ENCODE data around the gene MRPL58.
A peak's percentile ranks its signal among the peaks of the same experiment; 100 is the strongest.

The MRPL58 gene

DNA sequence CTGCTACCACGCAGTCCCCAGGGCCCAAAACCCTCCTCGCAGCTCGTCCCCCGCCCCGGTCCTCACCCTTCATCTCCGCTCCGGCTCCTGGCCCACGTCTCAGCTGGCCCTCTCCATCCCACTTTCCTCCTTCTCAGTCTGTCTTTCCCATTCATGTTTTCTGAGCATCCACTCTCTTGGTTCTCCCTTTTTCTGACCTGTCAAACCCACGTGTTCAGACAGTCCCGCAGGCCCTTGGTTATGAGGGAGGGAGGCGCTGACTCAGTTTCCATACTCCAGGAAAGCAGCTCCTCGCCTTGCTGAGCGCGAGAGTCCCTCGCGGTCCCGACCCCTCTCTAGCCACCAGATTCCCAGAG, 39.5 kb upstream of the MRPL58 start:
- DNase-seq (ENCODE audit: extremely low spot score): no peak
- TF ChIP-seq, protein P1, sequence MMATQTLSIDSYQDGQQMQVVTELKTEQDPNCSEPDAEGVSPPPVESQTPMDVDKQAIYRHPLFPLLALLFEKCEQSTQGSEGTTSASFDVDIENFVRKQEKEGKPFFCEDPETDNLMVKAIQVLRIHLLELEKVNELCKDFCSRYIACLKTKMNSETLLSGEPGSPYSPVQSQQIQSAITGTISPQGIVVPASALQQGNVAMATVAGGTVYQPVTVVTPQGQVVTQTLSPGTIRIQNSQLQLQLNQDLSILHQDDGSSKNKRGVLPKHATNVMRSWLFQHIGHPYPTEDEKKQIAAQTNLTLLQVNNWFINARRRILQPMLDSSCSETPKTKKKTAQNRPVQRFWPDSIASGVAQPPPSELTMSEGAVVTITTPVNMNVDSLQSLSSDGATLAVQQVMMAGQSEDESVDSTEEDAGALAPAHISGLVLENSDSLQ (IDR thresholded peaks at IDR 0.05): no peak
- TF ChIP-seq L3MBTL2 (conservative IDR thresholded peaks at IDR 0.05): peak; percentile 56
- no peak for TF ChIP-seq ARNT (IDR thresholded peaks at IDR 0.05)
- TF ChIP-seq FOXK2 (IDR thresholded peaks at IDR 0.05): no peak
- CTCF ChIA-PET: interaction anchor here (1.1 to 4.9 kb wide), 4 partner anchors 9 to 15 kb away, joined by 5 to 40 read pairs (median 8); partner anchors contain the start of gene CDR2L
- POLR2A ChIA-PET: interaction anchor here (0.7 to 4.9 kb wide), 12 partner anchors 10 to 298 kb away, joined by 3 to 60 read pairs (median 6); partner anchors contain the start of genes ARMC7, CDR2L, FDXR and MIF4GD

DNA sequence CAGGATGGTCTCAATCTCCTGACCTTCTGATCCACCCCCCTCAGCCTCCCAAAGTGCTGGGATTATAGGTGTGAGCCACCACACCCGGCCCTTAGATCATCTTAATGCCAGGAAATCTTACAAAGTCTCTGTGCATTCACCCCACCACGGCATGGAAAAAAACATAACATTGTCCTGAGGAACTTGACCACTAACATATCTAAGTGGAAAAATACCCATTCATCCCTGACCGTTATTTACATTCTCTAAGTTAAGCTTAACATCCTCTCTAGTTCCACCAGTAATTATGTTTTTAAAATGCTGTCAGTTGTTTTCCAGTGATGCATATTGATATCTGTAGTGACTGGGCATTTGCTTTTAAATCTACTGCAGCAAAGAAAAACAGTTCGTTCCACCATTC, 36.5 kb upstream of the MRPL58 start:
- no peak for DNase-seq (ENCODE audit: extremely low spot score)
- ChIA-PET POLR2A (interaction anchor here (2.1 kb wide), 1 partner anchor 37 kb away, joined by 6 read pairs; the partner anchor contains the start of gene MRPL58), CTCF (interaction anchor here (1.1 kb wide), 1 partner anchor 14 kb away, joined by 4 read pairs; no protein-coding TSS in a partner anchor)
- TF ChIP-seq, protein P1 (IDR thresholded peaks at IDR 0.05): no peak
- no peak for TF ChIP-seq HDGF (IDR thresholded peaks at IDR 0.05; ENCODE audit: borderline replicate concordance)
- TF ChIP-seq ZNF384 (IDR thresholded peaks at IDR 0.05): no peak
- TF ChIP-seq FOXK2 (IDR thresholded peaks at IDR 0.05): no peak
- TF ChIP-seq SUZ12 (IDR thresholded peaks at IDR 0.05): no peak
- no peak for TF ChIP-seq TARDBP (IDR thresholded peaks at IDR 0.05)
- TF ChIP-seq NFRKB (IDR thresholded peaks at IDR 0.05): no peak
- no peak for TF ChIP-seq FOXM1 (IDR thresholded peaks at IDR 0.05; ENCODE audit: borderline replicate concordance)
- no peak for TF ChIP-seq ARNT (IDR thresholded peaks at IDR 0.05)
- TF ChIP-seq ELF4 (IDR thresholded peaks at IDR 0.05): no peak
- no peak for TF ChIP-seq FOXA1 (IDR thresholded peaks at IDR 0.05)
- no peak for TF ChIP-seq L3MBTL2 (conservative IDR thresholded peaks at IDR 0.05)
- TF ChIP-seq CTBP1 (IDR thresholded peaks at IDR 0.05; ENCODE audit: borderline replicate concordance): no peak
- no peak for TF ChIP-seq SP1 (IDR thresholded peaks at IDR 0.05)

DNA sequence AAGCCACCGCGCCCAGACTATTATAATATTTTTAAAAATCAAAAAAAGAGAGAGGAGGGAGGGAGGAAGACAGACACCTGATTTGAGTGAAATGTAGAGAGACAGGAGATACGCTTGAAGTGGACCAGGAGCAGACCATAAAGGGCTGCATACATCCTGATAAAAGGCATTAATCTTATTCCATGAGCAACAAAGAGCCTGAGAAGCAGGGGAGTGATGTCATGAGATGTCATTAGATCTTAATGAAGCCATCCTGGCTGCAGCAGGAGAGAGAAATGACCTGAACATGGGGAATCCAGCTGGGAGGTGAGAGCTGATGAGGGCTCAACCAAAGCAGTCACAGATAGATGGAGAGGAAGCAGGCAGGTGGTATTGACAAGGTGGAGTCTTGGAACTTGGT, 34.7 kb upstream of the MRPL58 start:
- TF ChIP-seq ARNT (IDR thresholded peaks at IDR 0.05) (no peak), HDGF (IDR thresholded peaks at IDR 0.05; ENCODE audit: borderline replicate concordance) (no peak), SP1 (IDR thresholded peaks at IDR 0.05) (no peak), FOXM1 (IDR thresholded peaks at IDR 0.05; ENCODE audit: borderline replicate concordance) (no peak), SUZ12 (IDR thresholded peaks at IDR 0.05) (no peak), TARDBP (IDR thresholded peaks at IDR 0.05) (no peak), LEF1 (IDR thresholded peaks at IDR 0.05; ENCODE audit: borderline replicate concordance) (no peak), L3MBTL2 (conservative IDR thresholded peaks at IDR 0.05) (no peak), ZNF384 (IDR thresholded peaks at IDR 0.05) (no peak), ELF4 (IDR thresholded peaks at IDR 0.05) (no peak), NFRKB (IDR thresholded peaks at IDR 0.05) (no peak), FOXA1 (IDR thresholded peaks at IDR 0.05) (no peak)
- no peak for DNase-seq (ENCODE audit: extremely low spot score)
- ChIA-PET CTCF (no interaction called here), POLR2A (interaction anchor here (1.0 to 1.3 kb wide), 2 partner anchors 10 to 35 kb away, joined by 3 to 5 read pairs; partner anchors contain the start of genes CDR2L and MRPL58)

DNA sequence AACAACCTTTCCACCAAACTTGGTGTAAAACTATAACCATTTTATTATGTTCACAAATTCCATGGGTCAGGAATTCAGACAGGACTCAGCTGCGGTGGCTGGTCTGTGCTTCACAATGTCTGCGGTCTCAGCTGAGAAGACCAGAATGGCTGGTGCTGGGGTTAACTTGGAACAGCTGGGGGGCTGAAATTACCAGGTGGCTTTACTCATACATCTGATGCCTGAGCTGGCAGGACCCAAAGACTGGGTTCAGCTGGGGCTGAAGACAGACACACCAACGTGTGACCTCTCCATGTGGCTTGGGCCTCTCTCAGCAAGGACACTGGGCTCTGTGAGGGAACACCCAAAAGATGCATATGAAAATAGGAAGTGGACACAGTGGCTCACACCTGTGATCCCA, 34.2 kb upstream of the MRPL58 start:
- POLR2A ChIA-PET: interaction anchor here (0.9 to 1.3 kb wide), 3 partner anchors 9 to 58 kb away, joined by 3 to 5 read pairs (median 4); partner anchors contain the start of genes CDR2L and MRPL58
- CTCF ChIA-PET: no interaction called here
- no peak for DNase-seq (ENCODE audit: extremely low spot score)
- no peak for TF ChIP-seq HDGF (IDR thresholded peaks at IDR 0.05; ENCODE audit: borderline replicate concordance)
- TF ChIP-seq SP1 (IDR thresholded peaks at IDR 0.05): no peak
- no peak for TF ChIP-seq L3MBTL2 (conservative IDR thresholded peaks at IDR 0.05)
- no peak for TF ChIP-seq FOXA1 (IDR thresholded peaks at IDR 0.05)
- no peak for TF ChIP-seq FOXK2 (IDR thresholded peaks at IDR 0.05)
- no peak for TF ChIP-seq ELF4 (IDR thresholded peaks at IDR 0.05)
- no peak for TF ChIP-seq ZNF384 (IDR thresholded peaks at IDR 0.05)
- TF ChIP-seq SUZ12 (IDR thresholded peaks at IDR 0.05): no peak
- no peak for TF ChIP-seq LEF1 (IDR thresholded peaks at IDR 0.05; ENCODE audit: borderline replicate concordance)
- no peak for TF ChIP-seq FOXM1 (IDR thresholded peaks at IDR 0.05; ENCODE audit: borderline replicate concordance)
- no peak for TF ChIP-seq BHLHE40 (IDR thresholded peaks at IDR 0.05; ENCODE audit: borderline replicate concordance)
- TF ChIP-seq, protein P1 (IDR thresholded peaks at IDR 0.05): no peak
- TF ChIP-seq NFRKB (IDR thresholded peaks at IDR 0.05): no peak
- no peak for TF ChIP-seq ARNT (IDR thresholded peaks at IDR 0.05)
- TF ChIP-seq CTBP1 (IDR thresholded peaks at IDR 0.05; ENCODE audit: borderline replicate concordance): no peak

DNA sequence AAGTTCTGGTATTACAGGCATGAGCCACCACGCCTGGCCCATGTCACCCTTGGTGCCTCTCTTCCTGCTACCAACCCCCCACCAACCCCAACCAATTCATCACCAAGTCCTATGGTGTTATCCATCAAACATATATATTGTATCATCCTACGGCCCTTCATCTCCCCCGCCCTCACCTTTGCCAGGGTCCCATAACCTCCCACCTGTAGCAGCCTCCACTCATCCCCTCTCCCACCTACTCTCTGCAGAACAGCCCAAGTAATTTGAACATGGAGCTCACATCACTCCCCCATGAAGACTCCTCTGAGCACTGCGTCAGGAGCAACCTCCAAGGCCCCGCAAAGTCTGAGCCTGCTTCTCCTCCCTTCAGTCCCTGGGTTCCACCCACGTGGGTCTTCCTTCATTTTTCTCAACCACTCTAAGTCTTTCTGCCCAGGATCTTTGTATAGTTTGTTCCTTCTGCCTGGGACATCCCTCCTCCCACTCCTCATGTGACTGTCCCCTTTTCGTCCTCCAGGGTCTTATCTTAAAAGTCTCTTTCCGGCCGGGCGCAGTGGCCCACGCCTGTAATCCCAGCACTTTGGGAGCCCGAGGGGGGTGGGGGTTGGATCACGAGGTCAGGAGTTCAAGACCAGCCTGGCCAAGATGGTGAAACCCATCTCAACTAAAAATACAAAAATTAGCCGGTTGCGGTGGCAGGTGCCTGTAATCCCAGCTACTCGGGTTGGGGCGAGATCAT, 32.9 kb upstream of the MRPL58 start:
- CTCF ChIA-PET: no interaction called here
- no peak for TF ChIP-seq LEF1 (IDR thresholded peaks at IDR 0.05; ENCODE audit: borderline replicate concordance)
- no peak for TF ChIP-seq ARNT (IDR thresholded peaks at IDR 0.05)
- TF ChIP-seq FOXM1 (IDR thresholded peaks at IDR 0.05; ENCODE audit: borderline replicate concordance): no peak
- no peak for TF ChIP-seq BHLHE40 (IDR thresholded peaks at IDR 0.05; ENCODE audit: borderline replicate concordance)
- no peak for TF ChIP-seq NFRKB (IDR thresholded peaks at IDR 0.05)
- no peak for TF ChIP-seq L3MBTL2 (conservative IDR thresholded peaks at IDR 0.05)
- TF ChIP-seq, protein P1 (IDR thresholded peaks at IDR 0.05): no peak
- no peak for TF ChIP-seq FOXK2 (IDR thresholded peaks at IDR 0.05)
- no peak for TF ChIP-seq FOXA1 (IDR thresholded peaks at IDR 0.05)
- no peak for TF ChIP-seq SP1 (IDR thresholded peaks at IDR 0.05)
- no peak for TF ChIP-seq TARDBP (IDR thresholded peaks at IDR 0.05)
- no peak for TF ChIP-seq ELF4 (IDR thresholded peaks at IDR 0.05)
- no peak for TF ChIP-seq CTBP1 (IDR thresholded peaks at IDR 0.05; ENCODE audit: borderline replicate concordance)
- TF ChIP-seq SUZ12 (IDR thresholded peaks at IDR 0.05): no peak
- no peak for TF ChIP-seq HDGF (IDR thresholded peaks at IDR 0.05; ENCODE audit: borderline replicate concordance)
- TF ChIP-seq ZNF384 (IDR thresholded peaks at IDR 0.05): no peak
- DNase-seq (ENCODE audit: extremely low spot score): no peak
- POLR2A ChIA-PET: interaction anchor here (1.3 to 1.6 kb wide), 2 partner anchors 9 to 32 kb away, joined by 4 to 6 read pairs; no protein-coding TSS in a partner anchor
